Measurements from ENCODE around the gene E2F7.
A peak's percentile ranks its signal among the peaks of the same experiment; 100 is the strongest.

E2F7 gene

DNA sequence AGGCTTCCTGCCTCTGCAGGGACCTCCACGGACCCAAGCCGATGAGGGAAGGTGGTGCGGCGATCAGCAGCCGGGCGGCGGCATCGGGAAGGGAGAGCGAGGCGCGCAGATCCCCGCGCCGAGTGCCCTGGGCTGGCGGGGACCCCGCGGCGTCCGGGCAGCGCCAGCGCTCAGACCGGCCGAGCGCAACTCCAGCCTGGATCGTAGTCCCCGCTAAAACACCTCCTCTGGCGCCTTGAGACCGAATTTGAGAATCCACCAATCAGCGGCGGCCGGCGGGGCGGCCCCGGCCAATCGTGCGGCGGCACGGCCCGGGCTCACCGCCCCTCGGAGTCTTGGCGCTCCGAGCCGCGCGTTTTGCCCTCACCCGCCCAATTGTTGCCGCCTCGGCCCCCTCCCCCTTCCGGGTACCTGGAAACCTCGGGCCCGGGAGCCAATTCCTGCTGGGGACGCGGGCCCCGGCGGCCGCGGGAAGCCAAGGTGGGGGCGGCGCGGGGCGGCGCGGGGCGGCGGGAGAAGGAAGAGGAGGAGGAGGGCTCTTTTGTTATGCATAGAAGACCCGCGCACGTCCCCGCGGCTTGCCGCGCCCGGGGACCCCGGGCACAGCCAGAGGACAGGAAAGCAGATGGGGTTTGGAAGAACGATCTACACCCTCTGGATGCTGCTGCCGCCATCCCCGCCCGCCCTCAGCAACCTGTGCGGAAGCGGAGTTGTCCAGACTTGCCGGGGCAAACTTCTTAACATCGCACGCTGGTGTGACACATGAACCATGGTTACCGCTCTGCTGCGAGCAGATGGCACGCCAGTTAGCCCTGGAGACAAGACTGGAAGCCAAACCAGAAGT is at the start of gene E2F7:
Gene E2F7 (minus strand): TSS at position 209 of the 844 bp plus-strand sequence. CDS start 934 bp downstream, outside the sequence.
- H3K9me3 ChIP-seq (ENCODE audit: control insufficient read depth in 1 of 2, low read length in 2 of 2) = no peaks in the 10 kb centered on the region
- H3K4me1 ChIP-seq (ENCODE audit: control insufficient read depth in 1 of 2, insufficient read depth in 2 of 2, low read length in 2 of 2) = peaks cover 5 to 10% of the 10 kb centered on the region in 2 donors
- H3K4me3 ChIP-seq (ENCODE audit: low read depth in 1 of 2, low read length in 2 of 2) = peak within 1 kb of the TSS; percentile 79 to 81
- H3K36me3 ChIP-seq (ENCODE audit: control insufficient read depth in 1 of 2, insufficient read depth in 2 of 2, low read length in 2 of 2) = no peaks in the 10 kb centered on the region
- H3K27me3 ChIP-seq (ENCODE audit: control insufficient read depth in 1 of 2, insufficient read depth in 2 of 2, low read length in 2 of 2) = no peaks in the 10 kb centered on the region
- H3K27ac ChIP-seq (ENCODE audit: low read depth, low read length) = no peak within 1 kb of the TSS
- H3K9ac ChIP-seq (ENCODE audit: low read depth in 1 of 2, low read length in 2 of 2) = peak within 1 kb of the TSS; percentile 8 to 40

DNA sequence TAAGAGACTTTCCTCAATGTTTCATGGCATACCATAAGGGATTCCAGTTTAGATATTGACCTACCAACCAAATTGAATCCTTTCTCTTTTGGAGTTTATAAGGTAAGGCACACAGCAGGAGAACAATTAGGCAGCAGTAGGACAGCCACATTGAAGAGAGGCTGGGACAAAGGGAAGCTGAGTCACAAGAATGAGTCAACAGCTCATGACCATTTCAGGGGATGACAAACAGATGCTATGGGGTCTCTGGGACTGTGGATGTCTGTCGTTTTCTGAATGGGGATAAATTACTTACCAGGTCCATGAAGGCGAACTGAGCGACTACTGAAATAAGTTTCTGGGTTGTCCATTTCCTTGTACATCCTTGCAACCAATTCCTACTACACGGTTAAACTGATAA is 48.6 kb upstream of the E2F7 start:
- no peak overlapping the region for H3K27ac ChIP-seq (ENCODE audit: low read depth, low read length)
- H3K9ac ChIP-seq (ENCODE audit: low read depth in 1 of 2, low read length in 2 of 2) = no peak overlapping the region
- H3K27me3 ChIP-seq (ENCODE audit: control insufficient read depth in 1 of 2, insufficient read depth in 2 of 2, low read length in 2 of 2) = no peaks in the 10 kb centered on the region
- H3K9me3 ChIP-seq (ENCODE audit: control insufficient read depth in 1 of 2, low read length in 2 of 2) = no peaks in the 10 kb centered on the region
- no peaks in the 10 kb centered on the region for H3K36me3 ChIP-seq (ENCODE audit: control insufficient read depth in 1 of 2, insufficient read depth in 2 of 2, low read length in 2 of 2)
- H3K4me1 ChIP-seq (ENCODE audit: control insufficient read depth in 1 of 2, insufficient read depth in 2 of 2, low read length in 2 of 2) = no peaks in the 10 kb centered on the region
- no peak overlapping the region for H3K4me3 ChIP-seq (ENCODE audit: low read depth in 1 of 2, low read length in 2 of 2)

- H3K27me3 ChIP-seq (ENCODE audit: control insufficient read depth in 1 of 2, insufficient read depth in 2 of 2, low read length in 2 of 2) = no peaks in the 10 kb centered on the region
- no peak overlapping the region for H3K27ac ChIP-seq (ENCODE audit: low read depth, low read length)
- no peaks in the 10 kb centered on the region for H3K36me3 ChIP-seq (ENCODE audit: control insufficient read depth in 1 of 2, insufficient read depth in 2 of 2, low read length in 2 of 2)
- H3K4me1 ChIP-seq (ENCODE audit: control insufficient read depth in 1 of 2, insufficient read depth in 2 of 2, low read length in 2 of 2) = no peaks in the 10 kb centered on the region
- H3K9me3 ChIP-seq (ENCODE audit: control insufficient read depth in 1 of 2, low read length in 2 of 2) = no peaks in the 10 kb centered on the region
- no peak overlapping the region for H3K9ac ChIP-seq (ENCODE audit: low read depth in 1 of 2, low read length in 2 of 2)
- H3K4me3 ChIP-seq (ENCODE audit: low read depth in 1 of 2, low read length in 2 of 2) = no peak overlapping the region
Observed at GRCh38 chr12:77108707-77109106, 43.3 kb upstream of the E2F7 start.

GRCh38 chr12:77107121-77107520 is 41.8 kb upstream of the E2F7 start:
- H3K4me3 ChIP-seq (ENCODE audit: low read depth in 1 of 2, low read length in 2 of 2) = no peak overlapping the region
- no peaks in the 10 kb centered on the region for H3K27me3 ChIP-seq (ENCODE audit: control insufficient read depth in 1 of 2, insufficient read depth in 2 of 2, low read length in 2 of 2)
- H3K9ac ChIP-seq (ENCODE audit: low read depth in 1 of 2, low read length in 2 of 2) = no peak overlapping the region
- H3K27ac ChIP-seq (ENCODE audit: low read depth, low read length) = no peak overlapping the region
- no peaks in the 10 kb centered on the region for H3K9me3 ChIP-seq (ENCODE audit: control insufficient read depth in 1 of 2, low read length in 2 of 2)
- no peaks in the 10 kb centered on the region for H3K36me3 ChIP-seq (ENCODE audit: control insufficient read depth in 1 of 2, insufficient read depth in 2 of 2, low read length in 2 of 2)
- H3K4me1 ChIP-seq (ENCODE audit: control insufficient read depth in 1 of 2, insufficient read depth in 2 of 2, low read length in 2 of 2) = no peaks in the 10 kb centered on the region

DNA sequence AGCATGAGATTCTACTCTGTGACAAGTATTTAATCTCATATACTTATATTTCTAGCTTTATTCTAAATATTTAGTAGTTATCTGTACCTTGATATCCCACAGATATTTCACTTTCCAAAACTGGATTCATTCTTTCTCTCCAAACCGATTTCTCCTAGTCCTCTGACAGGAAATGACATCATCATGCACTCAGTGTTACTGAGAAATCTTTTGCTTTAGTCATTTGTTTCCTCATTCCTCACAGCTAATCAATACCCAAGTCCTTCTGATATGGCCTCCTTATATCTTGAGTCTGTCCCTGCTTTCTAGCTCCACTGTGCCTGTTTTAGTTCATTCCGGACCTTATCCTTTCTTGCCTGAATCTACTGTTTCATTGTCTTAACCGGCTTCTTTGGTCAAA is 39.4 kb upstream of the E2F7 start:
- Histone ChIP-seq H3K9ac (ENCODE audit: low read depth in 1 of 2, low read length in 2 of 2) (no peak overlapping the region), H3K27me3 (ENCODE audit: control insufficient read depth in 1 of 2, insufficient read depth in 2 of 2, low read length in 2 of 2) (no peaks in the 10 kb centered on the region), H3K27ac (ENCODE audit: low read depth, low read length) (no peak overlapping the region), H3K4me1 (ENCODE audit: control insufficient read depth in 1 of 2, insufficient read depth in 2 of 2, low read length in 2 of 2) (no peaks in the 10 kb centered on the region), H3K9me3 (ENCODE audit: control insufficient read depth in 1 of 2, low read length in 2 of 2) (no peaks in the 10 kb centered on the region), H3K36me3 (ENCODE audit: control insufficient read depth in 1 of 2, insufficient read depth in 2 of 2, low read length in 2 of 2) (no peaks in the 10 kb centered on the region), H3K4me3 (ENCODE audit: low read depth in 1 of 2, low read length in 2 of 2) (no peak overlapping the region)

GRCh38 chr12:77104286-77104685 is 38.9 kb upstream of the E2F7 start:
- Histone ChIP-seq H3K36me3 (ENCODE audit: control insufficient read depth in 1 of 2, insufficient read depth in 2 of 2, low read length in 2 of 2) (no peaks in the 10 kb centered on the region), H3K4me3 (ENCODE audit: low read depth in 1 of 2, low read length in 2 of 2) (no peak overlapping the region), H3K27ac (ENCODE audit: low read depth, low read length) (no peak overlapping the region), H3K27me3 (ENCODE audit: control insufficient read depth in 1 of 2, insufficient read depth in 2 of 2, low read length in 2 of 2) (no peaks in the 10 kb centered on the region), H3K9ac (ENCODE audit: low read depth in 1 of 2, low read length in 2 of 2) (no peak overlapping the region), H3K4me1 (ENCODE audit: control insufficient read depth in 1 of 2, insufficient read depth in 2 of 2, low read length in 2 of 2) (no peaks in the 10 kb centered on the region), H3K9me3 (ENCODE audit: control insufficient read depth in 1 of 2, low read length in 2 of 2) (no peaks in the 10 kb centered on the region)

- Histone ChIP-seq H3K27ac (ENCODE audit: low read depth, low read length) (no peak overlapping the region), H3K9ac (ENCODE audit: low read depth in 1 of 2, low read length in 2 of 2) (no peak overlapping the region), H3K36me3 (ENCODE audit: control insufficient read depth in 1 of 2, insufficient read depth in 2 of 2, low read length in 2 of 2) (no peaks in the 10 kb centered on the region), H3K4me3 (ENCODE audit: low read depth in 1 of 2, low read length in 2 of 2) (no peak overlapping the region), H3K27me3 (ENCODE audit: control insufficient read depth in 1 of 2, insufficient read depth in 2 of 2, low read length in 2 of 2) (no peaks in the 10 kb centered on the region), H3K4me1 (ENCODE audit: control insufficient read depth in 1 of 2, insufficient read depth in 2 of 2, low read length in 2 of 2) (no peaks in the 10 kb centered on the region), H3K9me3 (ENCODE audit: control insufficient read depth in 1 of 2, low read length in 2 of 2) (no peaks in the 10 kb centered on the region)
Observed at GRCh38 chr12:77102691-77103090, 37.3 kb upstream of the E2F7 start.

DNA sequence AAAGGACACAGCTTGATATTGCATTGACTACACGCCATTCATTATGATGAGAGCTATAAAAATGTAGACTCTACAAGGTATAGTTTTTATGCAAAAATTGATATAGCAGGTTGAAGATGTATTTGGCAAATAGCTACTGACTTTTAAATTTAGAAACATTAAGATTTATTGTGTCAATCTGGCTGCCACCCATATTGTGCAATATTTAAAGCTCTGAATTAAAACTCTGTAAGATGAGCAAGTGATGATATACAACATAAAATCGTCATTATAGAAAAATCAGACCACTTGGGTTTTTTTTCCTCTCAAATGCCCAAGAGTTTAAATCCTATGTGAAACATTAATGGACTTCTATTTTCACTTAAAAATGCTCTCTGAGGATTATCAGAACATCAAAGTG is 36.8 kb upstream of the E2F7 start:
- no peaks in the 10 kb centered on the region for H3K4me1 ChIP-seq (ENCODE audit: control insufficient read depth in 1 of 2, insufficient read depth in 2 of 2, low read length in 2 of 2)
- H3K36me3 ChIP-seq (ENCODE audit: control insufficient read depth in 1 of 2, insufficient read depth in 2 of 2, low read length in 2 of 2) = no peaks in the 10 kb centered on the region
- H3K4me3 ChIP-seq (ENCODE audit: low read depth in 1 of 2, low read length in 2 of 2) = no peak overlapping the region
- H3K9me3 ChIP-seq (ENCODE audit: control insufficient read depth in 1 of 2, low read length in 2 of 2) = no peaks in the 10 kb centered on the region
- H3K27ac ChIP-seq (ENCODE audit: low read depth, low read length) = no peak overlapping the region
- no peak overlapping the region for H3K9ac ChIP-seq (ENCODE audit: low read depth in 1 of 2, low read length in 2 of 2)
- H3K27me3 ChIP-seq (ENCODE audit: control insufficient read depth in 1 of 2, insufficient read depth in 2 of 2, low read length in 2 of 2) = no peaks in the 10 kb centered on the region

DNA sequence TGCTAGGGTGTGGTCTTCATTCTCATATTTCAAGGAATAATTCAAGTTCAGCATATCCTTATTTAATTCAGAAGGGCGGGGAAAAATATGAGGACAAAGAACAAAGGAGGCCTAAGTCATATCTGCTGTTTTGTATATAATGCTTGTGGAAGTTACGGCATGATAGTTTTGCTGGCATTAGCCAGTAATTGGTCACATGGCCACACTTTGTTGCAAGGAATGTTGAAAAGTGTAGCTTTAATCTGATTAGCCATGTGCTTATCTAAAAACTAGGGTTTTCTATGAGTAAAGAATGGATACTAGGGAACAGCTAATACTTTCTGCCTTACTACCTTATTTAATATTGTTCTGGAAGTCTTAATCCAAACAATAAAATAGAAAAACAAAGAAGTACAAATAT is 34.4 kb upstream of the E2F7 start:
- Histone ChIP-seq H3K9ac (ENCODE audit: low read depth in 1 of 2, low read length in 2 of 2) (no peak overlapping the region), H3K9me3 (ENCODE audit: control insufficient read depth in 1 of 2, low read length in 2 of 2) (no peaks in the 10 kb centered on the region), H3K27ac (ENCODE audit: low read depth, low read length) (no peak overlapping the region), H3K36me3 (ENCODE audit: control insufficient read depth in 1 of 2, insufficient read depth in 2 of 2, low read length in 2 of 2) (no peaks in the 10 kb centered on the region), H3K4me1 (ENCODE audit: control insufficient read depth in 1 of 2, insufficient read depth in 2 of 2, low read length in 2 of 2) (no peaks in the 10 kb centered on the region), H3K27me3 (ENCODE audit: control insufficient read depth in 1 of 2, insufficient read depth in 2 of 2, low read length in 2 of 2) (no peaks in the 10 kb centered on the region), H3K4me3 (ENCODE audit: low read depth in 1 of 2, low read length in 2 of 2) (no peak overlapping the region)

DNA sequence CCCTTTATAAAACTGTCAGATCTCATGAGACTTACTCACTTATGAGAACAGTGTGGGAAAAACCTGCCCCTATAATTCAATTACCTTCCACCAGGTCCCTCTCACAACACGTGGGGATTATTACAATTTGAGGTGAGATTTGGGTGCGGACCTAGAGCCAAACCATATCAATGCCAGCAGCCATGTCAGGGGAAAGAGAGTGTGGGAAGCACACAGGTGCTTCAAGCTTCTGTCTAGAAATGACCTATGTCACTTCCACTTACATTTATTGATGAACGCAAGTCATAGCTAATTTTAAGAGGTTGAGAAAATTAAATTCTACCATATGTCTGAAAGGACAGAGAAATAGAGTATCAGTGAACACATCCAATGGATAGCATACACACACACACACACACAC is 32.5 kb upstream of the E2F7 start:
- Histone ChIP-seq H3K9me3 (ENCODE audit: control insufficient read depth in 1 of 2, low read length in 2 of 2) (no peaks in the 10 kb centered on the region), H3K4me1 (ENCODE audit: control insufficient read depth in 1 of 2, insufficient read depth in 2 of 2, low read length in 2 of 2) (no peaks in the 10 kb centered on the region), H3K27ac (ENCODE audit: low read depth, low read length) (no peak overlapping the region), H3K27me3 (ENCODE audit: control insufficient read depth in 1 of 2, insufficient read depth in 2 of 2, low read length in 2 of 2) (no peaks in the 10 kb centered on the region), H3K4me3 (ENCODE audit: low read depth in 1 of 2, low read length in 2 of 2) (no peak overlapping the region), H3K36me3 (ENCODE audit: control insufficient read depth in 1 of 2, insufficient read depth in 2 of 2, low read length in 2 of 2) (no peaks in the 10 kb centered on the region), H3K9ac (ENCODE audit: low read depth in 1 of 2, low read length in 2 of 2) (no peak overlapping the region)

All from duodenal mucosa (tissue), 2 donors.